Measurements from ENCODE around the gene NAPB.
A peak's percentile ranks its signal among the peaks of the same experiment; 100 is the strongest.
"Not testable (repeated sequence)": the region's sequence is repeated elsewhere in the genome, so short reads cannot be mapped to it uniquely, and the experiment has no call there.

The NAPB gene

GRCh38 chr20:23358563-23358906 is 62.8 kb downstream of the NAPB start:
- intact Hi-C loops (cut with DNase I), result loop anchor here (1.0 kb wide), 1 partner anchor 8 kb away; the partner anchor contains the start of gene NXT1
- no peak for DNase-seq

DNA sequence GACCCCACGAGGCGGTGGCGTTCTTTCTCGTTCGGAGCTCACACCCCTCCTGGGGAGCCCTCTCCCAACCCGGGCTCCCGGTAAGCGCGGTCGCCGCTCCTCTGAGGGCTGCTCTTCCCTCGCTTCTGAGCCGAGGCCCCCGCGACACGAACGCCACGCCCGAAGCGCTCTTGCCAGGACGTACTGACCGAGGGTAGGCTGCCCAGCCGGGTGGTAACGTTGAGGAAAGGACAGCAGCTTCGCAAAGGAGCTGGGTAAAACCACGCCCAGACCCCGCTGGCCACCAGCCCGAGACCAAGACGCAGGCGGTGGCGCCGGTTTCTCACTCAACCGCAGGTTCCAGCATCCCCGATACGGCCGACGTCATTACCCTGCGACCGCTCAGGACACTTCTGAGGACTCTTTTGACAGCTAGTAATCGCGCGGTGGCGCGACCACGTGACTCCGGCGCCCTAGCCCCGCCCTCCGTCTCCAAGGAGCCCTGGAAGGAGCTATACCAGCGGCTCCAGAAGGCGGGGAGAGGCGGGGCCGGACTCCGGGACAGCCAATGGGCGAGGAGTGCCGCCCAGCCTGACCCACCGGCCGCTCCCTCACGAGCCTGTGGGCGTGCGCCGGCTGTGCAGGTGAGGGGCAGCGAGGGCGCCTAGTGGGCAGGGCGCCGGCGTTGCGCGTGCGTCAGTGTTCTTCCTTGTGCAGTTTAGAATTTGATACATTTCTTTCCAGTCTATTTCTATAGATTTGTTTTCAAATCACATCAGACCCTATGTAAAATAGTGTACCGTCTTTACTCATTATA is 63.3 kb downstream of the NAPB start:
- intact Hi-C loops (cut with DNase I), result loop anchor here (1.0 kb wide), 1 partner anchor 8 kb away; the partner anchor contains the start of gene NXT1
- DNase-seq, result peak; percentile 98 to 100 (median 100)

DNA sequence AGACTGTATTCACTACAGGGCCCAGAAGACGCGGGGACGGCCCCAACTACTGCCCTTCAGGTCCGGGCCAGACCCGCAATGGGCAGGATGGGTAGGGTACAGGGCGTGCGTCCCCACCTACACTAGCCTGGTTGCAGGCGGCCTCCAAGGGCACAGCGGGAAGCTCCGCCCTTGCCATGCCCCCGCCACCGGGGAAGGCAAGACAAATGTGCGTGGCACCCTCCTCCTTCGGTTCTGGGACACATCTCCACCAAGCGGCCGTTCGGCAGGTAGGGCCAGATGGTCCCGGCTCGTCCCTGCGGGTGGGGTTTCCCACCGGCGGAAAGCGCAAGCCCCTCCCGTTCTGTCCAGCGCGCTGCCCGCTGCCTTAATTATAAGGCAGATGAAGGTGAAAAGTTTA is 65.1 kb downstream of the NAPB start:
- DNase-seq, result peak in 2 of 42 donors; percentile 30 to 37
- intact Hi-C loops (cut with DNase I), result no loop called here

- intact Hi-C loops (cut with DNase I), result loop anchor here (1.0 kb wide), 1 partner anchor 7 kb away; no protein-coding TSS in a partner anchor
- DNase-seq, result peak in 41 of 42 donors; percentile 24 to 72 (median 53)
Observed at GRCh38 chr20:23350904-23351838, 70.1 kb downstream of the NAPB start.

DNA sequence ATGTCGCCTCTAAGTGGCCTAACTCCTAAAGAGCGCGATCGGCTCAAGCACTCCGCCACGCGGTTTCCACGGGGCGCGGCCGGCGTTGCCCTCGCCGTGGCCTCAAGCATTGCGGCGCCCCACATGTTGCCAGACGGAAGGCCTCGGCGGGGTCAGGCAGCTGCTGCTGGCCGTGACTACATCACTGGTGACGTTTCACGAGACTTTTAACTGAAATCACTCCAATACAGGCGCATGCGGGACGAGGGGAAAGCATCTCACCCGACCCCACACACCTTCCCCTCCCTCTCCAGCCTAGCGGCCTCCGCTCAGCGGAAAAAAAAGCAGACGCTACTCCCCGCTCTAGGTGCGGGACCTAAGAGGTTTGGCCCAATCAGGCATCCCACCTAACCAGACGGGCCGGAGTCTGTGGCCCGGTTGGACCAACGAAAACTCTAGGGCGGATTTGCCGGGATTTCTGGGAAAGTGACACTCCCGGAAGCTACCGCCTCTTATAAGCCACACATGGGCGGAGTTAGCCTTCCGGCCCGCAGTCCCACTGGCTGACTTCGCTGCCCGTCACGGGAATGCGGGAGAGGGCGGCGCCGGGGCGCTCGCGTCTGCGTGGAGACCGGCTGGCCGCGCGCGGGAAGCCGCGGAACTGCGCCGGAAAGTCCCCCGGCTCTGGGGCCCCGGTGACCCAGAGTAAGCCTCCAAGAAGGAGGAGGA is 70.9 kb downstream of the NAPB start, which contains the start of gene NXT1:
Gene NXT1, plus strand, starts transcription at position 596 of the 708 bp plus-strand sequence. CDS start 3,251 bp downstream, outside the sequence.
- DNase-seq, result peak; percentile 95 to 99 (median 98)
- intact Hi-C loops (cut with DNase I), result loop anchor here (1.0 kb wide), 1 partner anchor 8 kb away; no protein-coding TSS in a partner anchor

DNA sequence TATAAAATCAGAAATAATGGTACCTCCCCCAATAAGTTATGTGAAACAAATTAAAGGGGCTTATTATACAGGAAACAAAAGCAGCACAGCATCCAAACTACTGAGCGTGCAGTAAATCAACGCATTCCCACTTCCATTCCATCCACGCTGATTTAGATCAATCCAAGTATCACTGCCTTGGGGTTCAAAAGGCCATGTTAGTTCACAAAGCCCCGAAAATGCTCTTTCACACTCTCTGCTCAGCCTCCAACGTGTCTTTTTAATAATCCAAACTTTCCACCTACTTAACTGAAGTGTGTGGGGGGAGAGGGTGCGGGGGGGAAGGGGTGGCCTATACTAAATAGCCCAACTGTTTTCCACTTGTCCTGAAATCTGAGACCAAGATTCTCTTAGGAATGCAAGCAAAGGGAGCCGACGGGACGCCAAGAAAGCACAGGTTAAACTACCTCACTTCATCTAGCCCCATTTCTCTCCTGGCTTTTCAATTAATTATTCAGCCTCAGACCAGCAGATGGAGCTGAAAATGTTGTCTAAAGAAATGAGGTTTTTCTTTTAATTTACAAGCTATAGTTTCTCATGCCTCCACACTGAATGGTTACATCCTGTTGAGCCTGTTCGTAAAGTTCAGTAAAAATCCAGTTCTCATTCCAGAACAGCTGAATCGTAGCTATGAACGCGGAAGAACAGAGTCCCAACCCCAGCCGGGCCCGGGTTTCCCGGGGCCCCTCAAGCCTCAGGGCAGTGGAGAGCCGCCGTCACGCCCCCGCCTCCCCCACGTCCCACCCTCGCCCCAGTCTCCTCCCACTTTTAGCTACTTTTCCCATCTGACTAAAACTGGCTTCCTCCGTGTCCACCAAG is 71.7 kb downstream of the NAPB start:
- intact Hi-C loops (cut with DNase I), result loop anchor here (1.0 to 10.0 kb wide), 2 partner anchors 9 to 655 kb away; no protein-coding TSS in a partner anchor
- DNase-seq, result peak in 9 of 42 donors; percentile 17 to 82 (median 56)

DNA sequence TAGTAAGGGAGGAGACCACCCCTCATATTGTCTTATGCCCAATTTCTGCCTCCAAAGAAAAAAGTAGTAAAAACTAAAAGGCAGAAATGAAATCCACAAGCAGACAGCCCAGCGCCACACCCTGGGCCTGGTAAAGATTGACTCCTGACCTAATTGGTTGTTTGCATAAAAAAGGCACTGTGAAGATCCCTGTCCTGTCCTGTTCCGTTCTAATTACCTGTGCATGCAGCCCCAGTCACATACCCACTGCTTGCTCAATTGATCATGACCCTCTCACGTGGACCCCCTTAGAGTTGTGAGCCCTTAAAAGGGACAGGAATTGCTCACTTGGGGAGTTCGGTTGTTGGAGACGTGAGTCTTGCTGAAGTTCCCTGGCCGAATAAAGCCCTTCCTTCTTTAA is 72.8 kb downstream of the NAPB start:
- DNase-seq, result not testable (repeated sequence)
- intact Hi-C loops (cut with DNase I), result loop anchor here (10.0 kb wide), 1 partner anchor 654 kb away; no protein-coding TSS in a partner anchor

- DNase-seq, result no peak
- intact Hi-C loops (cut with DNase I), result loop anchor here (10.0 kb wide), 1 partner anchor 653 kb away; no protein-coding TSS in a partner anchor
Observed at GRCh38 chr20:23347791-23348190, 73.5 kb downstream of the NAPB start.

DNA sequence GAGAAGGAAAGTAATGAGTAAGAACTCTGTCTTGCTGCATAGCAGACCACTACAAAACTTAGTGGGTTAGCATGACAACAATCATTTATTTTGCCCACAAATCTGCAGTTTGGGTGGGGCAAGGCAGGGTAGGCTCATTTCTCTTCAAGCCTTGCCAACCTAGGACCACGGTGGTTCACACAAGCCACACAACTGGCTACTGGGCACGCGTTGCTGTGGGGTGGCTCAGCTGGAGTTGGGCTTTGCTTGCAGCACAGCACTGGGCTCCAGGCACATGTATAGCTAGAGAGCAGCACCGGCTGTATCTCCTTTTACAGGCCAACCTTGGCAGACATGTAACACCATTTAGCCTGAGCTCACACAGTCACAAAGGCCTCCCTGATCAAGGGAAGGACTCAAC is 75.3 kb downstream of the NAPB start:
- DNase-seq, result no peak
- intact Hi-C loops (cut with DNase I), result loop anchor here (10.0 kb wide), 1 partner anchor 651 kb away; no protein-coding TSS in a partner anchor

GRCh38 chr20:23344336-23344735 is 77.0 kb downstream of the NAPB start:
- DNase-seq, result no peak
- intact Hi-C loops (cut with DNase I), result loop anchor here (5.0 to 10.0 kb wide), 2 partner anchors 202 to 650 kb away; no protein-coding TSS in a partner anchor

- peak in 1 of 42 donors; percentile 1 for DNase-seq
- intact Hi-C loops (cut with DNase I), result loop anchor here (5.0 to 10.0 kb wide), 2 partner anchors 201 to 649 kb away; no protein-coding TSS in a partner anchor
Observed at GRCh38 chr20:23343590-23343989, 77.7 kb downstream of the NAPB start.

DNA sequence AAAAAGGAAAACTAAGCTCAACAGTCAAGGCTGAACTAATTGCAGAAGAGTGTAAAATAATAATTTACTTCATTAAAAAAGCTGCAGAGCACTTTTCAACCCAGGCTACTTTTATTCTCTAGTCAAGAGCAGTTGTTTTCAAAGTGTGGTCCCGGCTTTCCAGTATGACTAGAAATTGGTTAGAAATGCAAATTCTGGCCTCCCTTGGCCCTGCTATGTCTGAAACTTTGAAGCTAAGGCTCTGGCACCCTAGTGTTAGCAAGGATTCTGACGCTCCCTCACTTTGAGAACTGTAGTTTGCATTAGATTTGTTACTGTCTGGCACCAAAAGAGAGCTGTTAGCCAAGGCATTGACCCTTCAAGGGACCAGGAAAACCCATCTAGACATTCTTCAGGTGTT is 80.2 kb downstream of the NAPB start:
- DNase-seq, result no peak
- intact Hi-C loops (cut with DNase I), result loop anchor here (5.0 to 10.0 kb wide), 2 partner anchors 199 to 646 kb away; no protein-coding TSS in a partner anchor

DNA sequence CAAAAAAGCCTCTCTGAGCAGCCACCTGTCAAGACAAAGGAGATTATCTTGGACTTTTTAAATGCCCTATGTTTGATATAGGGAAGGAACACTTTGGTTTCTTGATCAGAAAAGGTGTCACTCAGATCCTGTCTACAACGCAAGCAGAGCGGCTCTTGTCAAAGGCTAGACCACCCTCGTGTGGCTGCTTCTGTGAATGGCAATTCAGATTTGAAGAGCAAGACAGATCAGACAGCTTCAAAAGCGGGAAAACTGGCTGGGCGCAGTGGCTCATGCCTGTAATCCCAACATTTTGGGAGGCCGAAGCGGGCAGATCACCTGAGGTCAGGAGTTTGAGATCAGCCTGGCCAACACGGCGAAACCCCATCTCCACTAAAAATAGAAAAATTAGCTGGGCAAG is 80.8 kb downstream of the NAPB start:
- intact Hi-C loops (cut with DNase I), result loop anchor here (5.0 to 10.0 kb wide), 2 partner anchors 198 to 646 kb away; no protein-coding TSS in a partner anchor
- peak; percentile 39 to 89 (median 73) for DNase-seq

- intact Hi-C loops (cut with DNase I), result loop anchor here (5.0 to 10.0 kb wide), 2 partner anchors 198 to 645 kb away; no protein-coding TSS in a partner anchor
Observed at GRCh38 chr20:23339986-23340385, 81.3 kb downstream of the NAPB start.

GRCh38 chr20:23337312-23337711 is 84.0 kb downstream of the NAPB start:
- intact Hi-C loops (cut with DNase I), result no loop called here
- DNase-seq, result no peak

More at GRCh38 chr20:23339986-23340385, 81.3 kb downstream of the NAPB start:
- no peak for DNase-seq

- DNase-seq, result no peak
Observed at GRCh38 chr20:23336476-23336875, 84.8 kb downstream of the NAPB start.

DNA sequence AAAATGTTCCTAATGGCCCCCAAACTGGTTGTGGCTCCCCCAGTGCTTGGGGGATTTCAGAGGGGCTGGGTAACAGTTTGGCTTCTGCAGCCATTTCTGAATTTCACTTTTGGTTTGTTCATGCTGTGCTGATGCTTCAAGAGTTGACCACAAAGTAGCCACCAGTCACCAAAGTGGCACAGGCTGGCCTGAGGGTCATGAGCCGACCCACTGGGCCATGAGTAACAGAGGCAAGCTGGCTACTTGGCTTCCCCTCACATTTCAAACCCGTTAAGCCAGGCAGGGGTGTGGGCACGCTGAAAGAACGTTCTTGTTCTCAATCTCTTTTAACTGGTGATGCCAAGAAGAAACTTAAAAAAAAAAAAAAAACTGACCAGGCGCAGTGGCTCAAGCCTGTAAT is 85.8 kb downstream of the NAPB start:
- intact Hi-C loops (cut with DNase I), result no loop called here
- no peak for DNase-seq

More at GRCh38 chr20:23336476-23336875, 84.8 kb downstream of the NAPB start:
- intact Hi-C loops (cut with DNase I), result no loop called here

Measured in head of caudate nucleus (tissue), 42 donors.